Measurements from ENCODE around the gene ADRA1B.
A peak's percentile ranks its signal among the peaks of the same experiment; 100 is the strongest.

Gene ADRA1B

GRCh38 chr5:159911349-159911748 is 4.9 kb upstream of the ADRA1B start:
- no peak for DNase-seq (ENCODE audit: low read depth)

GRCh38 chr5:159912033-159912800 is 4.1 kb upstream of the ADRA1B start:
- H3K4me3 ChIP-seq (ENCODE audit: low read length) = no peak overlapping the region
- peak; percentile 25 for DNase-seq (ENCODE audit: low read depth)
- TF ChIP-seq CTCF (IDR thresholded peaks at IDR 0.05; ENCODE audit: insufficient read depth, low read depth, low read length, missing control alignments) = no peak

More at GRCh38 chr5:159911349-159911748, 4.9 kb upstream of the ADRA1B start:
- no peak for TF ChIP-seq CTCF (IDR thresholded peaks at IDR 0.05; ENCODE audit: insufficient read depth, low read depth, low read length, missing control alignments)
- no peak overlapping the region for H3K4me3 ChIP-seq (ENCODE audit: low read length)

DNA sequence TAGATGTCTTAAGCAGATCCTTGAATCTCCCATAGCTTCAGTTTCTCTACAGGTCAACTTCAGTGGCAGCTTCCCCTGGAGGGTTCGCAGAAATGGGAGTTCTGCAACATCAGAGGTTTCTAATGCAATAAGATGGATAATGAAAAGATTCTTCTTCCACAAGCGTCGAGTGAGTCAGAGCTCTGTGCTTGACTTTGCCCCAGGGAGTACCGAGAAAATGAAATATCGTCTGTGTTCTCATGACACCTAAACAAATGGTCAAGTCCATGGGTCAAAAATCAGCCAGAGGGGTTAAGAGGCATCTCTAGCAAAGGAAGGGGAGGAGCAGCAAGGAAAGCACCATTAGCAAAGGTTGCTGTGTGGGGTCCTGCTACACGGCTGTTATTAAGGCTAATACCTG is 3.2 kb upstream of the ADRA1B start:
- DNase-seq (ENCODE audit: low read depth) = peak; percentile 84
- TF ChIP-seq CTCF (IDR thresholded peaks at IDR 0.05; ENCODE audit: insufficient read depth, low read depth, low read length, missing control alignments) = no peak
- no peak overlapping the region for H3K4me3 ChIP-seq (ENCODE audit: low read length)

- DNase-seq (ENCODE audit: low read depth) = no peak
- H3K4me3 ChIP-seq (ENCODE audit: low read length) = no peak overlapping the region
- TF ChIP-seq CTCF (IDR thresholded peaks at IDR 0.05; ENCODE audit: insufficient read depth, low read depth, low read length, missing control alignments) = no peak
Observed at GRCh38 chr5:159913501-159913900, 2.8 kb upstream of the ADRA1B start.

DNA sequence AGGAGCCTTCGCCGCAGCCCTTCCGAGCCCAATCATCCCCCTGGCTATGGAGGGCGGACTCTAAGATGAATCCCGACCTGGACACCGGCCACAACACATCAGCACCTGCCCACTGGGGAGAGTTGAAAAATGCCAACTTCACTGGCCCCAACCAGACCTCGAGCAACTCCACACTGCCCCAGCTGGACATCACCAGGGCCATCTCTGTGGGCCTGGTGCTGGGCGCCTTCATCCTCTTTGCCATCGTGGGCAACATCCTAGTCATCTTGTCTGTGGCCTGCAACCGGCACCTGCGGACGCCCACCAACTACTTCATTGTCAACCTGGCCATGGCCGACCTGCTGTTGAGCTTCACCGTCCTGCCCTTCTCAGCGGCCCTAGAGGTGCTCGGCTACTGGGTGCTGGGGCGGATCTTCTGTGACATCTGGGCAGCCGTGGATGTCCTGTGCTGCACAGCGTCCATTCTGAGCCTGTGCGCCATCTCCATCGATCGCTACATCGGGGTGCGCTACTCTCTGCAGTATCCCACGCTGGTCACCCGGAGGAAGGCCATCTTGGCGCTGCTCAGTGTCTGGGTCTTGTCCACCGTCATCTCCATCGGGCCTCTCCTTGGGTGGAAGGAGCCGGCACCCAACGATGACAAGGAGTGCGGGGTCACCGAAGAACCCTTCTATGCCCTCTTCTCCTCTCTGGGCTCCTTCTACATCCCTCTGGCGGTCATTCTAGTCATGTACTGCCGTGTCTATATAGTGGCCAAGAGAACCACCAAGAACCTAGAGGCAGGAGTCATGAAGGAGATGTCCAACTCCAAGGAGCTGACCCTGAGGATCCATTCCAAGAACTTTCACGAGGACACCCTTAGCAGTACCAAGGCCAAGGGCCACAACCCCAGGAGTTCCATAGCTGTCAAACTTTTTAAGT is 819 bp downstream of the ADRA1B start:
- H3K4me3 ChIP-seq (ENCODE audit: low read length) = no peak overlapping the region
- DNase-seq (ENCODE audit: low read depth) = no peak
- no peak for TF ChIP-seq CTCF (IDR thresholded peaks at IDR 0.05; ENCODE audit: insufficient read depth, low read depth, low read length, missing control alignments)

GRCh38 chr5:159917994-159918393 is 1.7 kb downstream of the ADRA1B start:
- H3K4me3 ChIP-seq (ENCODE audit: low read length) = no peak overlapping the region
- DNase-seq (ENCODE audit: low read depth) = peak; percentile 51
- no peak for TF ChIP-seq CTCF (IDR thresholded peaks at IDR 0.05; ENCODE audit: insufficient read depth, low read depth, low read length, missing control alignments)

All from epithelial cell of esophagus (primary cell).